HG03558 (cell line): ENCODE results near the gene SPATA25.

Experiments
- ATAC-seq: cut with Tn5 transposase; IDR thresholded peaks from one replicate; pipeline ENCODE4 v1.9.1; 2021; ENCODE audit warnings: moderate number of reproducible peaks; ENCODE audit not compliant: unreplicated experiment; ENCODE audit errors: extremely low read depth

The SPATA25 gene

GRCh38 chr20:45845452-45845851, 42.0 kb downstream of the SPATA25 start:
- no peak for ATAC-seq

- no peak for ATAC-seq
Observed at GRCh38 chr20:45843506-45843905, 43.9 kb downstream of the SPATA25 start.

GRCh38 chr20:45842169-45842812, 45.1 kb downstream of the SPATA25 start:
- no peak for ATAC-seq

GRCh38 chr20:45841407-45842129, 45.9 kb downstream of the SPATA25 start:
- no peak for ATAC-seq

- ATAC-seq, result no peak
Observed at GRCh38 chr20:45840700-45841198, 46.7 kb downstream of the SPATA25 start.

GRCh38 chr20:45836841-45837240, 50.6 kb downstream of the SPATA25 start:
- ATAC-seq, result no peak
